Trophoblast cell (in vitro differentiated cells and primary cell): Measurements from ENCODE around the gene ITGBL1.

Experiments used
- DNase-seq, 2 donors: peaks; one replicate each; pipeline ENCODE4 v3.0.0-alpha.2; 2016
- H2AFZ ChIP-seq: 2 replicates; pipeline ENCODE4 v1.6.1; 2013; ENCODE audit warnings: low read length, moderate library complexity, mild to moderate bottlenecking; ENCODE audit not compliant: insufficient read depth, poor library complexity
- H2AK5ac ChIP-seq: 2 replicates; pipeline ENCODE4 v1.6.1; 2013; ENCODE audit warnings: mild to moderate bottlenecking, low read length
- H2BK120ac ChIP-seq: 2 replicates; pipeline ENCODE4 v1.6.1; 2013; ENCODE audit warnings: low read length, mild to moderate bottlenecking, moderate library complexity; ENCODE audit not compliant: insufficient read depth, poor library complexity
- H2BK12ac ChIP-seq: 2 replicates; pipeline ENCODE4 v1.6.1; 2013; ENCODE audit warnings: mild to moderate bottlenecking, low read length, moderate library complexity
- H2BK5ac ChIP-seq: 2 replicates; pipeline ENCODE4 v1.6.1; 2013; ENCODE audit warnings: low read length, low read depth, moderate library complexity, mild to moderate bottlenecking; ENCODE audit not compliant: poor library complexity
- H3K14ac ChIP-seq: 2 replicates; pipeline ENCODE4 v1.6.1; 2013; ENCODE audit warnings: mild to moderate bottlenecking, low read length
- H3K18ac ChIP-seq: 2 replicates; pipeline ENCODE4 v1.6.1; 2013; ENCODE audit warnings: mild to moderate bottlenecking, low read length
- H3K23ac ChIP-seq: 2 replicates; pipeline ENCODE4 v1.6.1; 2013; ENCODE audit warnings: low read length
- H3K27ac ChIP-seq: 2 replicates; pipeline ENCODE4 v1.5.1; 2013; ENCODE audit warnings: low read depth, mild to moderate bottlenecking, inconsistent platforms, low read length, moderate library complexity
- H3K27me3 ChIP-seq: 2 replicates; pipeline ENCODE4 v1.6.1; 2013; ENCODE audit warnings: inconsistent platforms, mild to moderate bottlenecking, low read length, moderate library complexity; ENCODE audit not compliant: insufficient read depth
- H3K36me3 ChIP-seq, 2 experiments: 1 replicate in 1 of 2; 2 replicates in 1 of 2; pipeline ENCODE4 v1.6.1; 2013; ENCODE audit warnings: low read length in 2 of 2, mild to moderate bottlenecking in 2 of 2, moderate library complexity in 1 of 2; ENCODE audit not compliant: insufficient read depth in 2 of 2, control insufficient read depth in 1 of 2
- H3K4ac ChIP-seq: 2 replicates; pipeline ENCODE4 v1.6.1; 2013; ENCODE audit warnings: low read depth, mild to moderate bottlenecking, low read length, moderate library complexity
- H3K4me1 ChIP-seq, 2 experiments: 1 replicate in 1 of 2; 2 replicates in 1 of 2; pipeline ENCODE4 v1.6.1; 2013; ENCODE audit warnings: low read length in 2 of 2, mild to moderate bottlenecking in 2 of 2, moderate library complexity in 1 of 2; ENCODE audit not compliant: insufficient read depth in 2 of 2, control insufficient read depth in 1 of 2
- H3K4me2 ChIP-seq: 2 replicates; pipeline ENCODE4 v1.6.1; 2013; ENCODE audit warnings: inconsistent platforms, mild to moderate bottlenecking, low read length, moderate library complexity
- H3K4me3 ChIP-seq: 2 replicates; pipeline ENCODE4 v1.5.1; 2013; ENCODE audit warnings: mild to moderate bottlenecking, low read depth, low read length, inconsistent platforms
- H3K79me1 ChIP-seq: one replicate; pipeline ENCODE4 v1.6.1; 2013; ENCODE audit warnings: low read length
- H3K79me2 ChIP-seq: 2 replicates; pipeline ENCODE4 v1.6.1; 2013; ENCODE audit warnings: low read length, mild to moderate bottlenecking; ENCODE audit not compliant: control insufficient read depth, insufficient read depth, poor library complexity
- H3K9ac ChIP-seq: 2 replicates; pipeline ENCODE4 v1.6.1; 2013; ENCODE audit warnings: mild to moderate bottlenecking, low read length
- H3K9me3 ChIP-seq: 2 replicates; pipeline ENCODE4 v1.6.1; 2013; ENCODE audit warnings: low read depth, mild to moderate bottlenecking, control low read depth, inconsistent platforms, low read length; ENCODE audit not compliant: insufficient read depth
- H4K12ac ChIP-seq: 2 replicates; pipeline ENCODE4 v1.6.1; 2013; ENCODE audit warnings: low read depth, mild to moderate bottlenecking, low read length, moderate library complexity
- H4K8ac ChIP-seq: 2 replicates; pipeline ENCODE4 v1.6.1; 2013; ENCODE audit warnings: low read depth, mild to moderate bottlenecking, low read length, moderate library complexity
- H4K91ac ChIP-seq: one replicate; pipeline ENCODE4 v1.6.1; 2013; ENCODE audit warnings: low read depth, mild to moderate bottlenecking, low read length, moderate library complexity
- WGBS: extraction: QIAGEN DNeasy Blood & Tissue Kit; methylation state at CpG from one replicate; pipeline ENCODE4 v1.1.7; 2013; ENCODE audit warnings: missing lambda C conversion rate; ENCODE audit not compliant: insufficient read length, insufficient coverage; ENCODE audit errors: extremely low coverage; 5-methylcytosine and 5-hydroxymethylcytosine counted together

ITGBL1 gene

DNA sequence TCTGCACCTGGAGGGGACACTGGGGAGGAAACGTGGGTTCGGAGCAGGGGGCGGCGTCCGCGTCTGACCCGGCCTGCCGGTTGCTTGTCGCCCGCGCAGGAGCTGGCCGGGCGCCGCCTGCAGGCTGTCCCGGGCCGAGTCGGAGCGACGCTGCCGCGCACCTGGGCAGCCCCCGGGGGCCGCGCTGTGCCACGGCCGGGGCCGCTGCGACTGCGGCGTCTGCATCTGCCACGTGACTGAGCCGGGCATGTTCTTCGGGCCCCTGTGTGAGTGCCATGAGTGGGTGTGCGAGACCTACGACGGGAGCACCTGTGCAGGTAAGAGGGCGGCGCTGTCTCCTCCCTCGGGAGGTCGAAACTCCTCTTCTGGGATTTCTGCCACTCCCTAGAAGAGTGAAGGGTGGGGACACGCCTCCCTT lies 1.3 kb downstream of the ITGBL1 start:
- Histone ChIP-seq H2BK12ac (peak overlapping the region; percentile 78), H3K27me3 (no peaks in the 10 kb centered on the region), H2BK5ac (peak overlapping the region; percentile 34), H4K12ac (no peak overlapping the region), H3K23ac (no peak overlapping the region), H3K79me1 (peaks cover 14% of the 10 kb centered on the region), H3K4ac (peak overlapping the region; percentile 9), H3K4me1 (peaks cover 14 to 16% of the 10 kb centered on the region in 2 experiments), H2AFZ (peak overlapping the region; percentile 12), H3K27ac (no peak overlapping the region), H3K9me3 (no peaks in the 10 kb centered on the region), H3K9ac (no peak overlapping the region), H3K4me3 (no peak overlapping the region), H4K8ac (peak overlapping the region; percentile 31), H3K36me3 (no peaks in the 10 kb centered on the region), H4K91ac (peak overlapping the region; percentile 82), H3K4me2 (no peak overlapping the region), H3K79me2 (peaks cover 6% of the 10 kb centered on the region), H3K18ac (peak overlapping the region; percentile 36), H3K14ac (peak overlapping the region; percentile 32), H2AK5ac (peak overlapping the region; percentile 12), H2BK120ac (peak overlapping the region; percentile 93)
- peak in 1 of 2 donors; percentile 17 for DNase-seq
- no CpG with 5 or more reads among the region's 41 CpGs for WGBS

DNA sequence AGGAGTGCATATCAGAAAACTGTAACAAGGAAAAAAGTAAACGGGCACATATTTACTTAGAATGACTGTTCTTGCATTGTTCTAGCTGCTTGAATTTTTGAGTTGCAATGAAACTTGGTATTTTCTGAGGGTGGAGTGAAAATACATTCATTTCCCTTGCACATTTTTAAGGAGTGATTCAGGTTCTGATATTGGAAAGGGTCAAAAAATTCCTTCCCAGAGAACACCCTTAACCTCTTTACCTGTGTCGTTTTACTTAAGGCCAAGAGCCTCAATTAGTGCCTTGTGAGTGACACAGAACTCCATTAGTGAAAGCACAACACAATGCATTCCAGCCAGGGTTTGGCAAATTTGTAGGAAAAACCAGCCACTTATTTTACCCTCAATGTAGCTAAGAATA lies 2.3 kb downstream of the ITGBL1 start:
- Histone ChIP-seq H4K91ac (no peak overlapping the region), H2BK5ac (no peak overlapping the region), H3K9ac (no peak overlapping the region), H3K9me3 (no peaks in the 10 kb centered on the region), H3K4me3 (no peak overlapping the region), H3K27ac (peak overlapping the region; percentile 93), H3K36me3 (no peaks in the 10 kb centered on the region), H3K4me2 (no peak overlapping the region), H3K18ac (no peak overlapping the region), H3K4me1 (peaks cover 14 to 16% of the 10 kb centered on the region in 2 experiments), H3K79me1 (peaks cover 14% of the 10 kb centered on the region), H4K12ac (no peak overlapping the region), H2AFZ (no peak overlapping the region), H2BK120ac (no peak overlapping the region), H3K4ac (no peak overlapping the region), H2AK5ac (no peak overlapping the region), H3K27me3 (no peaks in the 10 kb centered on the region), H3K14ac (no peak overlapping the region), H2BK12ac (no peak overlapping the region), H4K8ac (no peak overlapping the region), H3K23ac (no peak overlapping the region), H3K79me2 (peaks cover 6% of the 10 kb centered on the region)
- no CpG with 5 or more reads among the region's 2 CpGs for WGBS
- DNase-seq, result peak in 1 of 2 donors; percentile 52

DNA sequence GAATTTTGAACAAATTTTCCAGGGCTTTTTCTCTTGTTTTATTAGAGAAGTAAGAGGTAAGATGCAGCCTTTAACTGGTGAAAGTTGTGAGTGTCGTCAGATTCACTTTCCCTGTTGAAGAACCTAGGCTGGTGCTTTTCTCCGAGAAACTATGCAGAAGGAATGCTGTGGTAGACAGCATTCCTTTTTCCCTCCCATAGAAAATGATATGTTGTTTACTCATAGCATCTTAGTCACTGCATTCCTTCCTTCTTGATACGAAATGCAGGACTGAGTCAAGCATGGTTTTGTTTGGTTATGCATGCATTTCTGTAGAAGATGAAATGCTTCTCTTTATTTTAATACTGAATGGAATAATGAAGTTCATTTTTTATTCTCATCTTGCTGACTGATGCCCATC lies 3.4 kb downstream of the ITGBL1 start:
- Histone ChIP-seq H3K9ac (no peak overlapping the region), H3K36me3 (no peaks in the 10 kb centered on the region), H3K4me3 (no peak overlapping the region), H2BK5ac (peak overlapping the region; percentile 95), H2AFZ (peak overlapping the region; percentile 45), H4K8ac (no peak overlapping the region), H3K23ac (no peak overlapping the region), H2BK120ac (peak overlapping the region; percentile 94), H3K4me2 (no peak overlapping the region), H4K91ac (peak overlapping the region; percentile 92), H3K27ac (peak overlapping the region; percentile 93), H3K4me1 (peaks cover 11 to 16% of the 10 kb centered on the region in 2 experiments), H2BK12ac (peak overlapping the region; percentile 96), H3K18ac (no peak overlapping the region), H2AK5ac (no peak overlapping the region), H4K12ac (no peak overlapping the region), H3K27me3 (no peaks in the 10 kb centered on the region), H3K9me3 (no peaks in the 10 kb centered on the region), H3K4ac (no peak overlapping the region), H3K79me2 (peaks cover 6% of the 10 kb centered on the region), H3K79me1 (peaks cover 14% of the 10 kb centered on the region), H3K14ac (peak overlapping the region; percentile 91)
- DNase-seq, result peak; percentile 64 to 85
- no CpG with 5 or more reads among the region's 3 CpGs for WGBS

DNA sequence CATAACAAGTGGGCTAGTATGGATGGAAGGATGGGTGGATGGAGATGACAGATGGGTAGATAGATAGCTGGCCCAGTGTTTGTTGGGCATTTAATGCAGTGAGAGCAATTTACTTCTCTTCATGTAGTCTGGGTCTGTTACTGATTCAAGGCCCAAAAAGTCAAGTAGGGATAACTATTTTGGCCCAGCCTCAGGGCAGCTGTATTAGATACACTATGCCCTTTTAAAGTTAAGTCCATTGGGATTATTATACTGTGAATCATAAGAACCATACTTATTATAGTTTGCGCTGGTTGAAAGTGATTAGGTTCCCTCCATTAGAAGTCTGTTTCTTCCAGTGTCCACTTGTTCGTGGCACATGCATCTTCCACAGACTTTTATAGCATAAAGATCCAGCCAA lies 4.7 kb downstream of the ITGBL1 start:
- Histone ChIP-seq H3K14ac (peak overlapping the region; percentile 65), H3K9ac (no peak overlapping the region), H2AFZ (no peak overlapping the region), H3K79me1 (peaks cover 14% of the 10 kb centered on the region), H3K18ac (no peak overlapping the region), H3K4me2 (no peak overlapping the region), H3K4me1 (peaks cover 11 to 16% of the 10 kb centered on the region in 2 experiments), H2BK120ac (no peak overlapping the region), H2BK5ac (no peak overlapping the region), H4K8ac (no peak overlapping the region), H3K79me2 (peaks cover 6% of the 10 kb centered on the region), H3K4ac (no peak overlapping the region), H3K4me3 (no peak overlapping the region), H3K23ac (no peak overlapping the region), H2BK12ac (peak overlapping the region; percentile 88), H3K27ac (no peak overlapping the region), H2AK5ac (peak overlapping the region; percentile 54), H3K36me3 (no peaks in the 10 kb centered on the region), H4K91ac (peak overlapping the region; percentile 36), H4K12ac (no peak overlapping the region), H3K9me3 (no peaks in the 10 kb centered on the region), H3K27me3 (no peaks in the 10 kb centered on the region)
- no peak for DNase-seq
- no CpG with 5 or more reads among the region's 2 CpGs for WGBS
